HL-60 (cell line): Measurements from ENCODE around the gene RHOJ.

Experiments used
- GABPA ChIP-seq: IDR thresholded peaks from 2 replicates; pipeline ENCODE4 v1.6.1; 2012; ENCODE audit warnings: low read depth
- POLR2AphosphoS5 ChIP-seq: IDR thresholded peaks from 2 replicates; pipeline ENCODE4 v1.6.1; 2012; ENCODE audit warnings: low read depth
- TF ChIP-seq, protein P1 (sequence below): IDR thresholded peaks from one replicate; pipeline ENCODE4 v1.5.1; 2011; ENCODE audit warnings: low read length, control low read depth, inconsistent platforms; ENCODE audit not compliant: insufficient read depth

DNA sequence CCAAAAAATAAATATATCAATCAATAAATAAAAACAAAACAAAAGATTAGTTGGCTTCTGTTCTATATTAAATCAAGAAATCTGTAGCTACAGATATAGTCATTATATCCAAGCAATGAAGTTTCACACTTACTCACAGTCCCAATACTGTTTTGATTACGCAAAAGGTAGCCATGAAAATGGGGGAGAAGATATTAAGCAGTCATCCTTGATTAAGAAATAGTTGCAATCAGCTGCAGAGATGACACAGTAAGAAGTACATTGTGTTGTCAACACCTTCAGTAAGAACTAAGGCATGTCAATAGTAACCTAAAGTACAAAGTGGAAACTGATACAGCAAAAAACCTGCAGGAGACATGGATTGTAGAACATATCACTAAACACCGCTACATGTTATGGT, 11.0 kb upstream of the RHOJ start:
- TF ChIP-seq, protein P1, sequence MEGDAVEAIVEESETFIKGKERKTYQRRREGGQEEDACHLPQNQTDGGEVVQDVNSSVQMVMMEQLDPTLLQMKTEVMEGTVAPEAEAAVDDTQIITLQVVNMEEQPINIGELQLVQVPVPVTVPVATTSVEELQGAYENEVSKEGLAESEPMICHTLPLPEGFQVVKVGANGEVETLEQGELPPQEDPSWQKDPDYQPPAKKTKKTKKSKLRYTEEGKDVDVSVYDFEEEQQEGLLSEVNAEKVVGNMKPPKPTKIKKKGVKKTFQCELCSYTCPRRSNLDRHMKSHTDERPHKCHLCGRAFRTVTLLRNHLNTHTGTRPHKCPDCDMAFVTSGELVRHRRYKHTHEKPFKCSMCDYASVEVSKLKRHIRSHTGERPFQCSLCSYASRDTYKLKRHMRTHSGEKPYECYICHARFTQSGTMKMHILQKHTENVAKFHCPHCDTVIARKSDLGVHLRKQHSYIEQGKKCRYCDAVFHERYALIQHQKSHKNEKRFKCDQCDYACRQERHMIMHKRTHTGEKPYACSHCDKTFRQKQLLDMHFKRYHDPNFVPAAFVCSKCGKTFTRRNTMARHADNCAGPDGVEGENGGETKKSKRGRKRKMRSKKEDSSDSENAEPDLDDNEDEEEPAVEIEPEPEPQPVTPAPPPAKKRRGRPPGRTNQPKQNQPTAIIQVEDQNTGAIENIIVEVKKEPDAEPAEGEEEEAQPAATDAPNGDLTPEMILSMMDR = no peak
- TF ChIP-seq POLR2AphosphoS5 (no peak), GABPA (no peak)
